ENCODE measurements around the gene IRX4. TPM values are rescaled to one million over a fixed set of nuclear protein-coding genes. Genes with fewer than 3 reads are reported as not detected.

The IRX4 gene
- total RNA-seq, 1 experiment from 2014 or later, result 16.5 TPM

DNA sequence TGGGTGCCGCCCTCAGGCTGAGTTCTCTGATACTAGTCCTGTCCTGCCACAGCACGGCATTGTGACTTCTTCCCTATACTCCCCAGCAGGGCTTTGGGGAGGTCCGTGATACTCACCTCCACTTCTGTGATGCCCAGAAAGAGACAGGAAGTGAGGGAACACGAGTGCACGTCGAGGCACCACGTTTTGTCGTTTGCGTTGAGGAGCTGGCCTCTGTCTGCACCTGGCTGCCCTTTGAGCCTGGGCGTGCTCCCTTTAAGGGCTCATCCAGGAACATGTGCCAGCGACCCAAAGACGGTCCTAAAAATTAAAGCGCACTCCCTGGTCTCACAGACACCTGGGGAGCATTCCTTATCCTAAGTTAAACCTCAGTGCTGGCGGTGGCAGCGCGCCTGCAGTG lies 8.7 kb upstream of the IRX4 start:
- H3K36me3 ChIP-seq (ENCODE audit: control insufficient read depth in 1 of 2, insufficient read depth in 2 of 2, low read length in 2 of 2), result no peaks in the 10 kb centered on the region
- POLR2A ChIA-PET, result no interaction called here
- TF ChIP-seq EZH2 (IDR thresholded peaks at IDR 0.05), result no peak
- TF ChIP-seq CBX3 (IDR thresholded peaks at IDR 0.05; ENCODE audit: low read depth), result no peak
- no peak for TF ChIP-seq SP1 (IDR thresholded peaks at IDR 0.05; ENCODE audit: low read depth)
- TF ChIP-seq ZFX (IDR thresholded peaks at IDR 0.05), result no peak
- TF ChIP-seq POLR2A (IDR thresholded peaks at IDR 0.05; ENCODE audit: borderline replicate concordance, extremely low read depth, insufficient read depth, insufficient read length), result no peak
- TF ChIP-seq, protein P1, sequence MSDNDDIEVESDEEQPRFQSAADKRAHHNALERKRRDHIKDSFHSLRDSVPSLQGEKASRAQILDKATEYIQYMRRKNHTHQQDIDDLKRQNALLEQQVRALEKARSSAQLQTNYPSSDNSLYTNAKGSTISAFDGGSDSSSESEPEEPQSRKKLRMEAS (IDR thresholded peaks at IDR 0.05), result no peak
- no peak for TF ChIP-seq CEBPB (IDR thresholded peaks at IDR 0.05; ENCODE audit: low read depth)
- no peak for TF ChIP-seq SRF (IDR thresholded peaks at IDR 0.05; ENCODE audit: low read depth)
- TF ChIP-seq, protein P2, sequence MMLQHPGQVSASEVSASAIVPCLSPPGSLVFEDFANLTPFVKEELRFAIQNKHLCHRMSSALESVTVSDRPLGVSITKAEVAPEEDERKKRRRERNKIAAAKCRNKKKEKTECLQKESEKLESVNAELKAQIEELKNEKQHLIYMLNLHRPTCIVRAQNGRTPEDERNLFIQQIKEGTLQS (IDR thresholded peaks at IDR 0.05), result no peak
- TF ChIP-seq POLR2AphosphoS5 (IDR thresholded peaks at IDR 0.05; ENCODE audit: low read depth, low read length), result no peak
- no peak for TF ChIP-seq ELF1 (IDR thresholded peaks at IDR 0.05; ENCODE audit: borderline replicate concordance, low read depth)
- no peak for TF ChIP-seq SIN3A (IDR thresholded peaks at IDR 0.05; ENCODE audit: low read depth)
- TF ChIP-seq, protein P3, sequence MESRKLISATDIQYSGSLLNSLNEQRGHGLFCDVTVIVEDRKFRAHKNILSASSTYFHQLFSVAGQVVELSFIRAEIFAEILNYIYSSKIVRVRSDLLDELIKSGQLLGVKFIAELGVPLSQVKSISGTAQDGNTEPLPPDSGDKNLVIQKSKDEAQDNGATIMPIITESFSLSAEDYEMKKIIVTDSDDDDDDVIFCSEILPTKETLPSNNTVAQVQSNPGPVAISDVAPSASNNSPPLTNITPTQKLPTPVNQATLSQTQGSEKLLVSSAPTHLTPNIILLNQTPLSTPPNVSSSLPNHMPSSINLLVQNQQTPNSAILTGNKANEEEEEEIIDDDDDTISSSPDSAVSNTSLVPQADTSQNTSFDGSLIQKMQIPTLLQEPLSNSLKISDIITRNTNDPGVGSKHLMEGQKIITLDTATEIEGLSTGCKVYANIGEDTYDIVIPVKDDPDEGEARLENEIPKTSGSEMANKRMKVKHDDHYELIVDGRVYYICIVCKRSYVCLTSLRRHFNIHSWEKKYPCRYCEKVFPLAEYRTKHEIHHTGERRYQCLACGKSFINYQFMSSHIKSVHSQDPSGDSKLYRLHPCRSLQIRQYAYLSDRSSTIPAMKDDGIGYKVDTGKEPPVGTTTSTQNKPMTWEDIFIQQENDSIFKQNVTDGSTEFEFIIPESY (IDR thresholded peaks at IDR 0.05; ENCODE audit: extremely low read depth, insufficient replicate concordance, low read length), result no peak
- TF ChIP-seq, protein P4, sequence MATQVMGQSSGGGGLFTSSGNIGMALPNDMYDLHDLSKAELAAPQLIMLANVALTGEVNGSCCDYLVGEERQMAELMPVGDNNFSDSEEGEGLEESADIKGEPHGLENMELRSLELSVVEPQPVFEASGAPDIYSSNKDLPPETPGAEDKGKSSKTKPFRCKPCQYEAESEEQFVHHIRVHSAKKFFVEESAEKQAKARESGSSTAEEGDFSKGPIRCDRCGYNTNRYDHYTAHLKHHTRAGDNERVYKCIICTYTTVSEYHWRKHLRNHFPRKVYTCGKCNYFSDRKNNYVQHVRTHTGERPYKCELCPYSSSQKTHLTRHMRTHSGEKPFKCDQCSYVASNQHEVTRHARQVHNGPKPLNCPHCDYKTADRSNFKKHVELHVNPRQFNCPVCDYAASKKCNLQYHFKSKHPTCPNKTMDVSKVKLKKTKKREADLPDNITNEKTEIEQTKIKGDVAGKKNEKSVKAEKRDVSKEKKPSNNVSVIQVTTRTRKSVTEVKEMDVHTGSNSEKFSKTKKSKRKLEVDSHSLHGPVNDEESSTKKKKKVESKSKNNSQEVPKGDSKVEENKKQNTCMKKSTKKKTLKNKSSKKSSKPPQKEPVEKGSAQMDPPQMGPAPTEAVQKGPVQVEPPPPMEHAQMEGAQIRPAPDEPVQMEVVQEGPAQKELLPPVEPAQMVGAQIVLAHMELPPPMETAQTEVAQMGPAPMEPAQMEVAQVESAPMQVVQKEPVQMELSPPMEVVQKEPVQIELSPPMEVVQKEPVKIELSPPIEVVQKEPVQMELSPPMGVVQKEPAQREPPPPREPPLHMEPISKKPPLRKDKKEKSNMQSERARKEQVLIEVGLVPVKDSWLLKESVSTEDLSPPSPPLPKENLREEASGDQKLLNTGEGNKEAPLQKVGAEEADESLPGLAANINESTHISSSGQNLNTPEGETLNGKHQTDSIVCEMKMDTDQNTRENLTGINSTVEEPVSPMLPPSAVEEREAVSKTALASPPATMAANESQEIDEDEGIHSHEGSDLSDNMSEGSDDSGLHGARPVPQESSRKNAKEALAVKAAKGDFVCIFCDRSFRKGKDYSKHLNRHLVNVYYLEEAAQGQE (IDR thresholded peaks at IDR 0.05; ENCODE audit: low read depth), result no peak
- TF ChIP-seq, protein P5, sequence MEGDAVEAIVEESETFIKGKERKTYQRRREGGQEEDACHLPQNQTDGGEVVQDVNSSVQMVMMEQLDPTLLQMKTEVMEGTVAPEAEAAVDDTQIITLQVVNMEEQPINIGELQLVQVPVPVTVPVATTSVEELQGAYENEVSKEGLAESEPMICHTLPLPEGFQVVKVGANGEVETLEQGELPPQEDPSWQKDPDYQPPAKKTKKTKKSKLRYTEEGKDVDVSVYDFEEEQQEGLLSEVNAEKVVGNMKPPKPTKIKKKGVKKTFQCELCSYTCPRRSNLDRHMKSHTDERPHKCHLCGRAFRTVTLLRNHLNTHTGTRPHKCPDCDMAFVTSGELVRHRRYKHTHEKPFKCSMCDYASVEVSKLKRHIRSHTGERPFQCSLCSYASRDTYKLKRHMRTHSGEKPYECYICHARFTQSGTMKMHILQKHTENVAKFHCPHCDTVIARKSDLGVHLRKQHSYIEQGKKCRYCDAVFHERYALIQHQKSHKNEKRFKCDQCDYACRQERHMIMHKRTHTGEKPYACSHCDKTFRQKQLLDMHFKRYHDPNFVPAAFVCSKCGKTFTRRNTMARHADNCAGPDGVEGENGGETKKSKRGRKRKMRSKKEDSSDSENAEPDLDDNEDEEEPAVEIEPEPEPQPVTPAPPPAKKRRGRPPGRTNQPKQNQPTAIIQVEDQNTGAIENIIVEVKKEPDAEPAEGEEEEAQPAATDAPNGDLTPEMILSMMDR (IDR thresholded peaks at IDR 0.05 in 2 of 3, conservative IDR thresholded peaks at IDR 0.05 in 1 of 3; ENCODE audit: borderline replicate concordance in 1 of 3, insufficient read depth in 1 of 3, low read depth in 2 of 3, low read length in 2 of 3), result no peak
- DNase-seq (ENCODE audit: low read depth, low spot score), result no peak
- H4K20me1 ChIP-seq (ENCODE audit: insufficient read depth), result no peaks in the 10 kb centered on the region
- no peaks in the 10 kb centered on the region for H3K9me2 ChIP-seq (ENCODE audit: insufficient read depth)
- no peaks in the 10 kb centered on the region for H3K4me1 ChIP-seq (ENCODE audit: control insufficient read depth in 1 of 2, insufficient read depth in 2 of 2, low read length in 2 of 2)
- no peak overlapping the region for H3K9ac ChIP-seq (ENCODE audit: low read length)
- no peak overlapping the region for H3K27ac ChIP-seq (ENCODE audit: low read depth, low read length)
- no peak overlapping the region for H2AFZ ChIP-seq (ENCODE audit: low read depth, low read length, poor library complexity, severe bottlenecking)
- no TSS peak for BruUV-seq (replicated peaks)
- intact Hi-C loops (cut with micrococcal nuclease), result no loop called here
- no peaks in the 10 kb centered on the region for H3K27me3 ChIP-seq (ENCODE audit: insufficient read depth, low read length)
- RAD21 ChIA-PET (ENCODE audit: low non-redundant PET in 1 of 2, low total read pairs in 2 of 2, uncharacterized antibody in 2 of 2, unreplicated experiment in 2 of 2), result no interaction called here
- H3K4me2 ChIP-seq (ENCODE audit: low read length), result no peak overlapping the region
- no peaks in the 10 kb centered on the region for H3K9me3 ChIP-seq (ENCODE audit: control insufficient read depth in 1 of 2, insufficient read depth in 1 of 2, low read depth in 1 of 2, low read length in 2 of 2)
- no peak overlapping the region for H3K4me3 ChIP-seq (replicated peaks in 1 of 2; ENCODE audit: low read depth in 1 of 2, low read length in 2 of 2)
- no peak for ATAC-seq
- H3K79me2 ChIP-seq (ENCODE audit: insufficient read depth, low read length), result no peaks in the 10 kb centered on the region
- CTCF ChIA-PET, result no interaction called here

All from HCT116 (cell line).